ENCODE data around the gene TPCN1. TPM values are rescaled to one million over a fixed set of nuclear protein-coding genes. Genes with fewer than 3 reads are reported as not detected.

Gene TPCN1
- total and polyA plus RNA-seq, 8 donors: 39.4 to 83.4 (median 63.5) TPM

DNA sequence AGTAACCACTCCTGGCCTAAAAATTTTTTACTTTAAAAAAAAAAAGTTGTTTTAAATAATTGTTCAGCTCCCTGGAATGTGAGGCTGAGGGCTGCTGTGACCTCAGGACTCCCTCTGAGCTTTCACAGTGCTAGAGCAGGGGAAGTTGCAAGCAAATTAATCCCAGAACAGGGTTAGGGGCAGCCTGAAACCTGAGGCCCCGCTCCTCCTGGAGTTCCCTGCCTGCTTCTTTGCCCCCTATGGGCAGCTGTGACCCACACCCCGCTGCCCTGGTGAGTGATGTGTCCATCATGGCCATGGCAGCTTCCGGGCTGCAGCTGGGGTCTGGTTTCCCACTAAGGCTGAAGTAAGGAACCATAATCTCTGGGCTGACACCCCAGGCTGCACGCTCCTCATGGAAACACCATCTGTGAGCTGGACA lies 26.3 kb upstream of the TPCN1 start:
- H3K4me3 ChIP-seq: no peak overlapping the region
- DNase-seq: no peak
- intact Hi-C loops (cut with DNase I): loop anchor here in 1 of 3 donors (10.0 kb wide), 1 partner anchor 230 kb away; the partner anchor contains the start of gene SDSL
- no peak for FAIRE-seq
- peaks cover 2 to 5% (median 2%) of the 10 kb centered on the region in 3 donors for H3K4me1 ChIP-seq
- no peak overlapping the region for H3K27ac ChIP-seq
- TF ChIP-seq, protein P1, sequence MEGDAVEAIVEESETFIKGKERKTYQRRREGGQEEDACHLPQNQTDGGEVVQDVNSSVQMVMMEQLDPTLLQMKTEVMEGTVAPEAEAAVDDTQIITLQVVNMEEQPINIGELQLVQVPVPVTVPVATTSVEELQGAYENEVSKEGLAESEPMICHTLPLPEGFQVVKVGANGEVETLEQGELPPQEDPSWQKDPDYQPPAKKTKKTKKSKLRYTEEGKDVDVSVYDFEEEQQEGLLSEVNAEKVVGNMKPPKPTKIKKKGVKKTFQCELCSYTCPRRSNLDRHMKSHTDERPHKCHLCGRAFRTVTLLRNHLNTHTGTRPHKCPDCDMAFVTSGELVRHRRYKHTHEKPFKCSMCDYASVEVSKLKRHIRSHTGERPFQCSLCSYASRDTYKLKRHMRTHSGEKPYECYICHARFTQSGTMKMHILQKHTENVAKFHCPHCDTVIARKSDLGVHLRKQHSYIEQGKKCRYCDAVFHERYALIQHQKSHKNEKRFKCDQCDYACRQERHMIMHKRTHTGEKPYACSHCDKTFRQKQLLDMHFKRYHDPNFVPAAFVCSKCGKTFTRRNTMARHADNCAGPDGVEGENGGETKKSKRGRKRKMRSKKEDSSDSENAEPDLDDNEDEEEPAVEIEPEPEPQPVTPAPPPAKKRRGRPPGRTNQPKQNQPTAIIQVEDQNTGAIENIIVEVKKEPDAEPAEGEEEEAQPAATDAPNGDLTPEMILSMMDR (IDR thresholded peaks at IDR 0.05): no peak
- 87 to 88% methylated on average over 4 of the region's 4 CpGs for WGBS, 2 donors
- no peaks in the 10 kb centered on the region for H3K27me3 ChIP-seq
- peaks cover 0 to 4% (median 3%) of the 10 kb centered on the region in 3 donors for H3K36me3 ChIP-seq
- ATAC-seq: no peak
- no peaks in the 10 kb centered on the region for H3K9me3 ChIP-seq

DNA sequence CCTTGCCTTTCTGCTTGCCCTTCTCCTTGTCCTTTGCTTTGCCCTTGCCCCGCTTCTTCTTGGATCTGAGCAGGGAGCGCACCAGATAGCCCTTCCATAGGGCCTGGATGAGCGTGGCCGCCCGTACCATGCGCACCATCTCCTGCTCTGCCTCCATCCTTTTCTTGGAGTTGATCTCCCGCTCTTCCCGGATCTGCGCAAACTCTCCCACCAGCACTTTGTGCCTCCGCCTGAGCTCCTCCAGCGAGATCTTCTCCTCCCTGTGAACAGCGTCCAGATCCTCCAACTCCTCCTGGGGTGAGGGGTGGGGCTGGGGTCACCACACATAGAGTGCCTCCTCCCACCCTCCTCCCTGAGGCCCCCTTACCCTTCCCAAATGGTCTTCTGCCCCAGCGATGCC lies 25.7 kb upstream of the TPCN1 start:
- Histone ChIP-seq H3K4me3 (no peak overlapping the region), H3K4me1 (peaks cover 5 to 10% (median 5%) of the 10 kb centered on the region in 3 donors), H3K9me3 (no peaks in the 10 kb centered on the region), H3K36me3 (peaks cover 0 to 4% (median 3%) of the 10 kb centered on the region in 3 donors), H3K27me3 (no peaks in the 10 kb centered on the region), H3K27ac (no peak overlapping the region)
- TF ChIP-seq, protein P1 (IDR thresholded peaks at IDR 0.05): no peak
- 91 to 95% methylated on average over 13 of the region's 13 CpGs for WGBS, 2 donors
- DNase-seq: no peak
- FAIRE-seq: no peak
- ATAC-seq: no peak
- intact Hi-C loops (cut with DNase I): loop anchor here in 1 of 3 donors (10.0 kb wide), 1 partner anchor 229 kb away; the partner anchor contains the start of gene SDSL

DNA sequence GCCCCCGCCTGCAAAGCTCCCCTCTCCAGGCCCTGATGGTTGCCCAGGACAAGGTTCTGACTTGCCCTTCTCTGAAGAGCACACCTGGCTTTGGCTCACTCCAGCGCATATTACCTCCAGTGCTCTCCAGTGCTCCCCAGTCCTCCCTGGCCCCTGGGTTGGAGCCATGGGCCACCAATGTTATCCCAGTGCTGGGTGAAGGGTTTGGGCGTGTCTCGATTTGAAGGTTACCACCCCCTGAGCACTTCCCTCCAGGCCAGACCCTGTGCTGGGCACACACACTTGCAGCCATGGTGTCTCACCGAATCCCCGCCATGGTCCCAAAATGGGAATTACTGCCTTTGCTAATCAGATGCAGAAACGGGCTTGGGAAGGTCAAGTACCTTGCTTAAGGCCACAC lies 24.7 kb upstream of the TPCN1 start:
- Histone ChIP-seq H3K4me1 (peaks cover 11 to 18% (median 13%) of the 10 kb centered on the region in 3 donors), H3K36me3 (peaks cover 0 to 1% (median under 1%) of the 10 kb centered on the region in 3 donors), H3K4me3 (no peak overlapping the region), H3K9me3 (no peaks in the 10 kb centered on the region), H3K27me3 (no peaks in the 10 kb centered on the region), H3K27ac (no peak overlapping the region)
- FAIRE-seq (no peak), ATAC-seq (no peak), DNase-seq (no peak)
- WGBS, 2 donors: 57 to 66% methylated on average over 7 of the region's 7 CpGs
- intact Hi-C loops (cut with DNase I): loop anchor here in 1 of 3 donors (10.0 kb wide), 1 partner anchor 228 kb away; the partner anchor contains the start of gene SDSL
- TF ChIP-seq, protein P1 (IDR thresholded peaks at IDR 0.05): no peak

DNA sequence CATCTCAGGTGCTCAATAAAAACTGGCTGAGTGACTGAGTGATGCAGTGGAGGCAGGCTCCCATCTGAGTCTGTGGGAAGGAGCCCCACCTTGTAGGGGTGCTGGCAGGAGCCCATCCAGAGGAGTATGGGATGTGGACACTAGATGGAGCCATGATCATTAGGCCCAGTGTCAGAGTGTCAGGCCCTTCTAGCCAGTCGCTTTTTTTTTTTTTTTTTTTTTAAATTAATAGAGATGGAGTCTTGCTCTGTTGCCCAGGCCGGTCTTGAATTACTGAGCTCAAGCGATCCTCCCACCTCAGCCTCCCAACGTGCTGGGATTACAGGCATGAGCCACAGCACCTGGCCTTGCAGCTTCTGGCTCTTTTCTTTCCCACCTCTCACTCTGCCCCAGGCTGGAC lies 24.3 kb upstream of the TPCN1 start:
- FAIRE-seq: no peak
- WGBS, 2 donors: 6 to 11% methylated on average over 3 to 4 of the region's 4 CpGs

More for the DNA sequence above, 24.3 kb upstream of the TPCN1 start:
- TF ChIP-seq, protein P1 (IDR thresholded peaks at IDR 0.05): peak; percentile 15 to 58 (median 54)
- Histone ChIP-seq H3K4me1 (peaks cover 15 to 22% (median 17%) of the 10 kb centered on the region in 3 donors), H3K4me3 (no peak overlapping the region), H3K27me3 (no peaks in the 10 kb centered on the region), H3K36me3 (no peaks in the 10 kb centered on the region), H3K9me3 (no peaks in the 10 kb centered on the region), H3K27ac (no peak overlapping the region)
- peak; percentile 55 to 82 (median 76) for ATAC-seq
- peak in 4 of 6 donors; percentile 70 to 81 (median 72) for DNase-seq
- intact Hi-C loops (cut with DNase I): loop anchor here in 1 of 3 donors (10.0 kb wide), 1 partner anchor 228 kb away; the partner anchor contains the start of gene SDSL

All from pancreas (tissue), 10 donors.